Ovary (tissue), 9 donors: Measurements from ENCODE around the gene TPM1. TPM values are rescaled to one million over a fixed set of nuclear protein-coding genes. Genes with fewer than 3 reads are reported as not detected.

Experiments
- DNase-seq, 5 donors: peaks; one replicate each; pipeline ENCODE4 v3.0.0-alpha.2; 2019 to 2020
- H3K27ac ChIP-seq, 2 donors: fragments of 200-600 bp; one replicate each; pipeline versions ENCODE4 v1.5.1 to v1.8.0; 2019 to 2022
- H3K27me3 ChIP-seq: fragments of 200-600 bp; one replicate; pipeline ENCODE4 v1.8.0; 2022
- H3K36me3 ChIP-seq: fragments of 200-600 bp; sonication (generic); one replicate; pipeline ENCODE4 v1.5.1; 2019
- H3K4me1 ChIP-seq: one replicate; pipeline ENCODE4 v1.8.1; 2013; ENCODE audit warnings: mild to moderate bottlenecking, moderate library complexity; ENCODE audit not compliant: insufficient read depth
- H3K4me3 ChIP-seq: fragments of 200-600 bp; sonication (generic); one replicate; pipeline ENCODE4 v1.5.1; 2017
- H3K9me3 ChIP-seq, 2 donors: fragments of 200-600 bp in 1 of 2; sonication (generic) in 1 of 2; one replicate each; pipeline versions ENCODE4 v1.5.1 to v1.8.1; 2013 to 2019; ENCODE audit warnings: mild to moderate bottlenecking in 1 of 2, moderate library complexity in 1 of 2
- EP300 ChIP-seq: sonication (generic); formaldehyde crosslinking; IDR thresholded peaks from one replicate; pipeline ENCODE4 v1.6.1; 2017; ENCODE audit warnings: antibody characterized with exemption
- POLR2A ChIP-seq: fragments of 450-650 bp; IDR thresholded peaks from one replicate; pipeline ENCODE4 v1.6.1; 2017; ENCODE audit warnings: antibody characterized with exemption, mild to moderate bottlenecking, moderate library complexity
- WGBS, 3 donors: extraction: QIAGEN DNeasy Blood & Tissue Kit in 1 of 3; methylation state at CpG; one replicate each; pipeline versions ENCODE4 v1.1.5 to v1.1.7; 2013 to 2017; 5-methylcytosine and 5-hydroxymethylcytosine counted together
- intact Hi-C, 4 donors: fragments of 100-400 bp; cut with DNase I; formaldehyde crosslinking; loops; one replicate each; pipeline versions ENCODE4 v1.11.0 to v1.15.1; 2022 to 2023
- polyA plus RNA-seq, 2 donors: library from polyadenylated mRNA; stranded (reverse); fragments of 200-250 nt in 1 of 2; fragments of 350-450 nt in 1 of 2; fragmentation: Illumina TruSeq in 1 of 2; extraction: RNeasy Lipid Tissue Mini Kit (QIAGEN cat#74804) in 1 of 2; gene quantifications; one replicate each; pipeline ENCODE4 v1.2.3, GENCODE V29; 2013 to 2014
- total RNA-seq, 7 donors: library from RNA; depleted of rRNA in 2 of 7; stranded (reverse); fragments of >200 nt in 2 of 7; fragmentation: NEBNext Ultra II Directional in 3 of 7; extraction: Animal tissue kit (Norgen Biotek cat#: 25700) in 3 of 7; gene quantifications; one replicate each; pipeline versions ENCODE4 v1.1.0 to v1.2.4, GENCODE V29; 2016 to 2023
- TF ChIP-seq, protein P1 (sequence below), 3 donors: fragments of 450-650 bp in 2 of 3; fragments of 200-600 bp in 1 of 3; IDR thresholded peaks; one replicate each; pipeline versions ENCODE4 v1.5.1 to v1.8.0; 2016 to 2022; ENCODE audit warnings: antibody characterized with exemption in 3 of 3, mild to moderate bottlenecking in 1 of 3
- donor health status: DM: no; HTN: no; CAD: no; lungs with moderate emphysema.
- donor health status: DM: no; HTN: no; CAD: no.
- donor health status: Bipolar disorder and iron deficiency.
- donor health status: DM: yes; HTN: yes; CAD: no.
- donor health status: DM: no; HTN: no; CAD: no.
- donor health status: DM: yes; HTN: yes; CAD: no.

The TPM1 gene
- total and polyA plus RNA-seq, 9 donors, result 204 to 695 (median 332) TPM

DNA sequence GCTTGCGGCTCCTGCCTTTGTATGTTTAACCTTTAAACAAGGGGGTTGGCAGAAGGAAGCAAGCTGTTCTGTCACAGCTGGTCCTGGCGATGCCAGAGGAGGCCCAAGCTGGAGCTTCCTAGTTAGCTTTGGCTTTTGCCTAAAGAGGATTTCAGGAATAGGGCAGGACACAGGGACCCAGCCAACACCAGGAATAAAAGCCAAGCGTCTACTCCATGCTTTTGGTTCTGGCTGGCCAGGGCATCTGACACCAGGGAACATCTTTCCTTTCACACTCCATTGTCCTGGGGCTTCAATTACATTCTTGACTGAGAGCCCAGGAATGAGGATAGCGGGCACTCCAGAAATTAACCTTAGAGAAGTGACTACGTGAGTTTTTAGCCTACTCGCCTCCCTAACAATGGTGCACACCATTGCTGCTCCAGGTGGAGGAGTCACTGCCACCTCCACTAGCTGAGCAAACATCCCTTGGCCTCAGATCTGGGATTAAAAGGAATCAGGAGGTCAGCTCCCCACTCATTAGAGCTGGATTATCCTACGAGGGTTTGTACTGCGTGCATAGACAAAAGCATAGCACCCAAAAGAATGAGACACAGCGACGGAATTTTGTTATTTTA is 38.2 kb downstream of the TPM1 start:
- H3K9me3 ChIP-seq, result no peaks in the 10 kb centered on the region
- 82 to 89% (median 88%) methylated on average over 10 of the region's 10 CpGs for WGBS, 3 donors
- H3K27me3 ChIP-seq, result no peaks in the 10 kb centered on the region
- no peaks in the 10 kb centered on the region for H3K36me3 ChIP-seq
- DNase-seq, result no peak
- no peak overlapping the region for H3K4me3 ChIP-seq
- intact Hi-C loops, result no loop called here
- H3K4me1 ChIP-seq, result peaks cover 10% of the 10 kb centered on the region
- no peak for TF ChIP-seq POLR2A
- TF ChIP-seq EP300, result no peak
- TF ChIP-seq, protein P1, sequence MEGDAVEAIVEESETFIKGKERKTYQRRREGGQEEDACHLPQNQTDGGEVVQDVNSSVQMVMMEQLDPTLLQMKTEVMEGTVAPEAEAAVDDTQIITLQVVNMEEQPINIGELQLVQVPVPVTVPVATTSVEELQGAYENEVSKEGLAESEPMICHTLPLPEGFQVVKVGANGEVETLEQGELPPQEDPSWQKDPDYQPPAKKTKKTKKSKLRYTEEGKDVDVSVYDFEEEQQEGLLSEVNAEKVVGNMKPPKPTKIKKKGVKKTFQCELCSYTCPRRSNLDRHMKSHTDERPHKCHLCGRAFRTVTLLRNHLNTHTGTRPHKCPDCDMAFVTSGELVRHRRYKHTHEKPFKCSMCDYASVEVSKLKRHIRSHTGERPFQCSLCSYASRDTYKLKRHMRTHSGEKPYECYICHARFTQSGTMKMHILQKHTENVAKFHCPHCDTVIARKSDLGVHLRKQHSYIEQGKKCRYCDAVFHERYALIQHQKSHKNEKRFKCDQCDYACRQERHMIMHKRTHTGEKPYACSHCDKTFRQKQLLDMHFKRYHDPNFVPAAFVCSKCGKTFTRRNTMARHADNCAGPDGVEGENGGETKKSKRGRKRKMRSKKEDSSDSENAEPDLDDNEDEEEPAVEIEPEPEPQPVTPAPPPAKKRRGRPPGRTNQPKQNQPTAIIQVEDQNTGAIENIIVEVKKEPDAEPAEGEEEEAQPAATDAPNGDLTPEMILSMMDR (IDR thresholded peaks at IDR 0.05), result no peak
- H3K27ac ChIP-seq, result no peak overlapping the region

DNA sequence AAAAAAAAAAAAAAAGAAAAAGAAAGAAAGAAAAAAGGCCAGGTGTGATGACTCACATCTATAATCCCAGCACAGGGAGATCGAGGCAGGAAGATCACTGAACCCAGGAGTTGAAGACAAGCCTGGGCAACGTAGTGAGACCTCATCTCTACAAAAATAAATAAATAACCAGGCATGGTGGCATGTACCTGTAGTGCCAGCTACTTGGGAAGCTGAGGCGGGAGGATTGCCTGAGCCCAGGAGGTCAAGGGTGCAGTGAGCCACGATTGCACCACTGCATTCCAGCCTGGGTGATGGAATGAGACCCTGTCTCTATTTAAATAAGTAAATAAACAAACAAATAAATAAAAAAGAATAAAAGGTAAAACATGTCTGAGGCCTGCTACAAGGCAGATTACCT is 39.8 kb downstream of the TPM1 start:
- TF ChIP-seq, protein P1 (IDR thresholded peaks at IDR 0.05), result no peak
- TF ChIP-seq POLR2A (no peak), EP300 (no peak)
- 84 to 87% (median 85%) methylated on average over 4 of the region's 4 CpGs for WGBS, 3 donors
- Histone ChIP-seq H3K4me3 (no peak overlapping the region), H3K9me3 (no peaks in the 10 kb centered on the region), H3K4me1 (no peaks in the 10 kb centered on the region), H3K27me3 (no peaks in the 10 kb centered on the region), H3K36me3 (no peaks in the 10 kb centered on the region), H3K27ac (no peak overlapping the region)
- intact Hi-C loops, result no loop called here
- DNase-seq, result no peak

DNA sequence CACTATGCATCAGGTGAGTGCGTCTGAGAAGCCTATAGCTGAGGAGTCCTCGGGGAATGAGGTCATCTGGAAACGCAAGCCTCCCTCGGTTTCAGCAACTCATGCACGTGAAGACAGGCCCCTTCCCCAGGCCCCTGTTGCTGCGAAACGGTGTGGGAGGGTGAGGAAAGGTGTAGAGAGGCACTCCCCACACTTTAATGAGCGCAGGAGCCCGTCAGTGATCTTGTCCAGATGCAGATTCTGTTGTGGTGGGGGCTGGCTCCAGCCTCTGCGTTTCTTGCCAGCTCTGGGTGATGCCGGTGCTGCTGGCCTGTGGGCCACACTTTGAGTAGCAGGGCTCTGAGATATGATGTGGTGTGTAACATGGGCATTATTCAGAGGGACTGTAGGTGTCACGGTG is 40.5 kb downstream of the TPM1 start:
- no peak overlapping the region for H3K4me3 ChIP-seq
- H3K27ac ChIP-seq, result no peak overlapping the region
- H3K9me3 ChIP-seq, result no peaks in the 10 kb centered on the region
- H3K36me3 ChIP-seq, result no peaks in the 10 kb centered on the region
- no peak for TF ChIP-seq EP300
- TF ChIP-seq, protein P1 (IDR thresholded peaks at IDR 0.05), result no peak
- TF ChIP-seq POLR2A, result no peak
- no peaks in the 10 kb centered on the region for H3K4me1 ChIP-seq
- intact Hi-C loops, result no loop called here
- DNase-seq, result no peak
- no peaks in the 10 kb centered on the region for H3K27me3 ChIP-seq
- WGBS, 3 donors, result 69 to 83% (median 78%) methylated on average over 12 of the region's 12 CpGs

DNA sequence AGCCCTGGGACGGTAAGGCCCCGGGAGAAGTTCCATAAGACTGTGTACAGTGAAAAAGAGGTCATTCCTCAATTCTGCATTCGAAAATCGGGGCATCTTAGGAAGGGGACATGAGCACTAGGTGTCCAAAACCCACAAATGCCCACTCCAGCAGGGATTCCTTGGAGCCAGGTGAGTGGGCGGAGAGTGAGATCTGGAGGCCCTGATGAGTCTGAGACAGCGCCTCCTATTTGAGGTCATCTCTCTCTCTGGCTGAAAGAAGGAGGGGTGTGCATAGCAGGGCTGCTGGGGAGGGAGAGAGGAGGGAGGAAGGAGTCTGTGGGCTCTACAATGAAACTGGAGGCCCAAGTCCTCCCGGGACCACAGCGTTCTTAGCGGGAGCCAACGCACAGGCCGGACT is 41.0 kb downstream of the TPM1 start:
- no peaks in the 10 kb centered on the region for H3K9me3 ChIP-seq
- H3K36me3 ChIP-seq, result no peaks in the 10 kb centered on the region
- H3K27me3 ChIP-seq, result no peaks in the 10 kb centered on the region
- H3K4me3 ChIP-seq, result no peak overlapping the region
- DNase-seq, result no peak
- TF ChIP-seq EP300, result no peak
- TF ChIP-seq, protein P1 (IDR thresholded peaks at IDR 0.05), result no peak
- no peak for TF ChIP-seq POLR2A
- intact Hi-C loops, result no loop called here
- 86 to 91% (median 90%) methylated on average over 11 of the region's 11 CpGs for WGBS, 3 donors
- H3K4me1 ChIP-seq, result no peaks in the 10 kb centered on the region
- H3K27ac ChIP-seq, result no peak overlapping the region
